GM12878 (cell line): ENCODE results near the gene OR12D2. TPM values are rescaled to one million over a fixed set of nuclear protein-coding genes. Genes with fewer than 3 reads are reported as not detected.

ENCODE experiments used
- ATAC-seq: fragments of 200-7000 bp; cut with Tn5 transposase; 3 replicates; pipeline ENCODE4 v1.9.1; 2020; ENCODE audit warnings: mild to moderate bottlenecking, moderate library complexity
- BruUV-seq: library from RNA; stranded (reverse); fragments of 400-500 nt; replicated peaks from 2 replicates; lab custom pipeline; 2021; lab: Mats Ljungman, UMichigan
- CTCF ChIA-PET: fragments of 300-600 bp; sonication (Branson Sonifier 250); formaldehyde crosslinking; extraction: SDS; loops from one replicate; lab custom pipeline; 2021; ENCODE audit warnings: inconsistent platforms; lab: Yijun Ruan, JAX
- POLR2A ChIA-PET: fragments of 350-600 bp; formaldehyde crosslinking; extraction: SDS; loops from one replicate; lab custom pipeline; 2021; ENCODE audit warnings: inconsistent platforms; lab: Charles Lee
- RAD21 ChIA-PET: fragments of 300-600 bp; sonication (Branson Sonifier 250); formaldehyde crosslinking; loops from one replicate; lab custom pipeline; 2023; ENCODE audit warnings: antibody characterized with exemption; ENCODE audit not compliant: unreplicated experiment; lab: Charles Lee
- SMC1A ChIA-PET: fragments of 300-600 bp; sonication (Branson Sonifier 250); formaldehyde crosslinking; loops from one replicate; lab custom pipeline; 2023; ENCODE audit not compliant: unreplicated experiment, uncharacterized antibody; lab: Charles Lee
- DNase-seq: peaks from one replicate; pipeline ENCODE4 v3.0.0-alpha.2; 2011; ENCODE audit warnings: low read depth, low spot score
- FAIRE-seq: peaks from 3 replicates; lab custom pipeline; 2011; peaks lifted over from hg19 to GRCh38; lab: Jason Lieb, UNC
- H2AFZ ChIP-seq: 2 replicates; pipeline ENCODE4 v1.6.0; 2011; ENCODE audit warnings: low read depth, low read length, control low read depth; ENCODE audit not compliant: control insufficient read depth
- H3K27ac ChIP-seq: 2 replicates; pipeline ENCODE4 v1.5.1; 2011; ENCODE audit warnings: control low read depth; ENCODE audit not compliant: control insufficient read depth, insufficient read depth
- H3K27me3 ChIP-seq, 2 experiments: replicated peaks in 1 of 2; 2 replicates each; pipeline versions ENCODE4 v1.6.0 to v1.6.1; 2011; ENCODE audit warnings: low read length in 1 of 2; ENCODE audit not compliant: control insufficient read depth in 2 of 2, insufficient read depth in 2 of 2
- H3K36me3 ChIP-seq, 2 experiments: 2 replicates each; pipeline ENCODE4 v1.5.1; 2011; ENCODE audit warnings: low read length in 1 of 2; ENCODE audit not compliant: control insufficient read depth in 2 of 2, insufficient read depth in 2 of 2
- H3K4me1 ChIP-seq: 2 replicates; pipeline ENCODE4 v1.6.1; 2011; ENCODE audit warnings: mild to moderate bottlenecking, low read length, moderate library complexity, mixed read lengths; ENCODE audit not compliant: control insufficient read depth, insufficient read depth
- H3K4me2 ChIP-seq: 2 replicates; pipeline ENCODE4 v1.6.0; 2011; ENCODE audit warnings: control low read depth; ENCODE audit not compliant: control insufficient read depth, insufficient read depth
- H3K4me3 ChIP-seq: fragments of 200-600 bp; sonication (generic); 2 replicates; pipeline ENCODE4 v1.5.1; 2016
- H3K79me2 ChIP-seq: 2 replicates; pipeline ENCODE4 v1.6.0; 2011; ENCODE audit warnings: low read length; ENCODE audit not compliant: control insufficient read depth, insufficient read depth
- H3K9ac ChIP-seq: 2 replicates; pipeline ENCODE4 v1.8.0; 2011; ENCODE audit warnings: low read length, control low read depth, mixed read lengths; ENCODE audit not compliant: control insufficient read depth, insufficient read depth
- H3K9me3 ChIP-seq: replicated peaks from 3 replicates; pipeline ENCODE4 v1.5.1; 2011; ENCODE audit warnings: mild to moderate bottlenecking, low read length; ENCODE audit not compliant: control insufficient read depth, insufficient read depth
- H4K20me1 ChIP-seq: 2 replicates; pipeline ENCODE4 v1.6.0; 2011; ENCODE audit not compliant: control insufficient read depth, insufficient read depth
- BACH1 ChIP-seq: fragments of 450-650 bp; IDR thresholded peaks from 2 replicates; pipeline ENCODE4 v1.6.1; 2017; ENCODE audit warnings: mild to moderate bottlenecking, borderline replicate concordance
- BRCA1 ChIP-seq: IDR thresholded peaks from 2 replicates; pipeline ENCODE4 v1.6.1; 2011; ENCODE audit warnings: low read depth, low read length, improper control_type of control experiment
- CEBPB ChIP-seq, 2 experiments: fragments of 150-350 bp in 1 of 2; IDR thresholded peaks; 2 replicates each; pipeline ENCODE4 v1.6.1; 2012 to 2014; ENCODE audit warnings: low read depth in 2 of 2, low read length in 2 of 2, borderline replicate concordance in 1 of 2, inconsistent platforms in 1 of 2
- MTA3 ChIP-seq: IDR thresholded peaks from 2 replicates; pipeline ENCODE4 v1.6.1; 2012; ENCODE audit warnings: low read length, inconsistent platforms, borderline replicate concordance
- NRF1 ChIP-seq: conservative IDR thresholded peaks from 2 replicates; pipeline ENCODE4 v1.6.1; 2011; ENCODE audit warnings: mild to moderate bottlenecking, low read depth, low read length, improper control_type of control experiment
- PML ChIP-seq: IDR thresholded peaks from 2 replicates; pipeline ENCODE4 v1.6.1; 2012; ENCODE audit warnings: low read length, inconsistent platforms
- POLR2AphosphoS2 ChIP-seq: IDR thresholded peaks from 2 replicates; pipeline ENCODE4 v1.6.1; 2011; ENCODE audit warnings: low read depth, mild to moderate bottlenecking, low read length, improper control_type of control experiment, moderate library complexity
- RCOR1 ChIP-seq: conservative IDR thresholded peaks from 2 replicates; pipeline ENCODE4 v1.6.1; 2012; ENCODE audit warnings: low read depth, low read length, improper control_type of control experiment
- SMAD1 ChIP-seq: fragments of 450-650 bp; IDR thresholded peaks from 2 replicates; pipeline ENCODE4 v1.6.1; 2018; ENCODE audit warnings: mild to moderate bottlenecking, low read depth; ENCODE audit not compliant: partially characterized antibody
- TCF7 ChIP-seq: IDR thresholded peaks from 2 replicates; pipeline ENCODE4 v1.6.1; 2014; ENCODE audit warnings: antibody characterized with exemption, borderline replicate concordance
- YBX1 ChIP-seq: fragments of 450-650 bp; IDR thresholded peaks from 2 replicates; pipeline ENCODE4 v1.6.1; 2016; ENCODE audit warnings: antibody characterized with exemption
- WGBS: methylation state at CpG from one replicate; pipeline ENCODE4 v1.1.6; 2016; ENCODE audit warnings: low lambda C conversion rate; ENCODE audit not compliant: insufficient replicate concordance, insufficient coverage; ENCODE audit errors: missing lambda C conversion rate; 5-methylcytosine and 5-hydroxymethylcytosine counted together
- in situ Hi-C: fragments of 300-500 bp; cut with MboI; formaldehyde crosslinking; loops from 9 replicates; pipeline ENCODE4 v1.14.3; 2018; ENCODE audit warnings: mixed read lengths
- intact Hi-C: fragments of 100-400 bp; cut with micrococcal nuclease; formaldehyde crosslinking; loops from one replicate; pipeline ENCODE4 v1.14.2; 2022; ENCODE audit not compliant: unreplicated experiment
- polyA plus RNA-seq, 11 experiments: library from polyadenylated mRNA; depleted of rRNA in 4 of 11; unstranded in 6 of 11; stranded (reverse) in 5 of 11; fragments of >200 nt; fragmentation: Nextera tagmentation in 4 of 11; fragmentation: Illumina TruSeq in 1 of 11; extraction: Ambion mirVana in 4 of 11; extraction: Trizol in 1 of 11; gene quantifications; 1 replicate in 1 of 11; 2 replicates in 10 of 11; pipeline versions ENCODE4 v1.2.1 to v1.2.3, GENCODE V29; 2011 to 2016; ENCODE audit warnings: inconsistent platforms in 2 of 11, missing spikeins in 2 of 11, low read depth in 1 of 11
- total RNA-seq, 4 experiments: library from RNA; depleted of rRNA in 3 of 4; stranded (reverse); fragments of >200 nt in 3 of 4; fragmentation: Illumina TruSeq in 1 of 4; extraction: Trizol in 1 of 4; gene quantifications; 2 replicates each; pipeline versions ENCODE4 v1.2.1 to v1.2.3, GENCODE V29; 2013 to 2021
- TF ChIP-seq, protein P1 (sequence below): IDR thresholded peaks from 2 replicates; pipeline ENCODE4 v1.6.1; 2012; ENCODE audit warnings: low read depth, low read length, improper control_type of control experiment

The OR12D2 gene
- total and polyA plus RNA-seq, 10 of the 15 experiments (the other 5 are each of a cell fraction or from before 2014, with no cell fraction given), result not detected

DNA sequence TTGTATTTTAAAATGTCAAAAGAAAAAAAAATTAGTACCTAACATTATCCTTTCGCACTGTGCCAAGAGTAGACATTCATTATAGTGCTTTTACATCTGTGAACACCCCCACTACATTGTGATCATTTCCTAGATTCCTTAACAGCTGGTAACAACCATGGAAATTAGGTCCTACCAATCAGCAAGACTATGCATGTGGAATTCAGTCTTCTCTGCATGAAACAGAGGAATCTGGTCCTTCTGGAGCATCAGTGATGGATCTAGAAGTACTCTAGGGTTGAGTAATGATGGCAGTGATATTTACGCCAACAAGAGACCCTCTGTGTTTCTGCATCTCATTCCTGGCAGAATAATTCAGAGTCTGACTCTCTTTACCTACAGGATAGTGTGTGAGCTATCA, 28.7 kb downstream of the OR12D2 start:
- H3K36me3 ChIP-seq, result no peaks in the 10 kb centered on the region
- no peaks in the 10 kb centered on the region for H3K79me2 ChIP-seq
- intact Hi-C loops, result no loop called here
- no peak for FAIRE-seq
- no peak for DNase-seq
- ATAC-seq, result no peak
- BruUV-seq, result no TSS peak
- ChIA-PET SMC1A (no interaction called here), CTCF (no interaction called here)
- no peaks in the 10 kb centered on the region for H3K4me1 ChIP-seq
- H2AFZ ChIP-seq, result no peak overlapping the region
- TF ChIP-seq POLR2AphosphoS2, result no peak
- no peak for TF ChIP-seq RCOR1
- TF ChIP-seq BRCA1, result no peak
- TF ChIP-seq SMAD1, result no peak
- TF ChIP-seq YBX1, result no peak
- no peak for TF ChIP-seq TCF7
- no peak for TF ChIP-seq BACH1
- TF ChIP-seq, protein P1, sequence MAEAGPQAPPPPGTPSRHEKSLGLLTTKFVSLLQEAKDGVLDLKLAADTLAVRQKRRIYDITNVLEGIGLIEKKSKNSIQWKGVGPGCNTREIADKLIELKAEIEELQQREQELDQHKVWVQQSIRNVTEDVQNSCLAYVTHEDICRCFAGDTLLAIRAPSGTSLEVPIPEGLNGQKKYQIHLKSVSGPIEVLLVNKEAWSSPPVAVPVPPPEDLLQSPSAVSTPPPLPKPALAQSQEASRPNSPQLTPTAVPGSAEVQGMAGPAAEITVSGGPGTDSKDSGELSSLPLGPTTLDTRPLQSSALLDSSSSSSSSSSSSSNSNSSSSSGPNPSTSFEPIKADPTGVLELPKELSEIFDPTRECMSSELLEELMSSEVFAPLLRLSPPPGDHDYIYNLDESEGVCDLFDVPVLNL, result no peak
- no peak for TF ChIP-seq PML
- no peak for TF ChIP-seq NRF1
- no peak for TF ChIP-seq MTA3
- no peak for TF ChIP-seq CEBPB (IDR thresholded peaks at IDR 0.05; ENCODE audit: borderline replicate concordance in 1 of 2, low read depth in 2 of 2, low read length in 2 of 2)
- TF ChIP-seq, all 136 proteins: peak for 0
- ChIA-PET RAD21 (no interaction called here), POLR2A (no interaction called here)
- Histone ChIP-seq H3K27me3 (no peaks in the 10 kb centered on the region), H3K9me3 (no peaks in the 10 kb centered on the region), H3K4me3 (no peak overlapping the region), H3K9ac (no peak overlapping the region), H3K4me2 (no peak overlapping the region), H4K20me1 (no peaks in the 10 kb centered on the region), H3K27ac (no peak overlapping the region)
- in situ Hi-C loops, result no loop called here
- 75% methylated on average over 2 of the region's 2 CpGs for WGBS
